Nucleus accumbens (tissue), 56 donors: ENCODE measurements around the gene BMPR1A.

ENCODE experiments used
- DNase-seq, 56 donors: peaks; one replicate each; lab custom pipeline; 2025; lab: John Stamatoyannopoulos, UW

BMPR1A gene

GRCh38 chr10:86868353-86868752, 111.9 kb downstream of the BMPR1A start:
- DNase-seq: peak in 12 of 56 donors; percentile 9 to 35 (median 15)

GRCh38 chr10:86870679-86871078, 114.3 kb downstream of the BMPR1A start:
- DNase-seq: no peak

GRCh38 chr10:86871563-86872183, 115.3 kb downstream of the BMPR1A start:
- no peak for DNase-seq

GRCh38 chr10:86872757-86873156, 116.3 kb downstream of the BMPR1A start:
- peak in 1 of 56 donors; percentile 9 for DNase-seq

GRCh38 chr10:86876748-86877147, 120.3 kb downstream of the BMPR1A start:
- DNase-seq: no peak

- DNase-seq: no peak
Observed at GRCh38 chr10:86878983-86879713, 122.7 kb downstream of the BMPR1A start.

- no peak for DNase-seq
Observed at GRCh38 chr10:86880971-86881370, 124.6 kb downstream of the BMPR1A start.

GRCh38 chr10:86888585-86889381, 132.4 kb downstream of the BMPR1A start:
- DNase-seq: no peak

GRCh38 chr10:86889997-86890396, 133.6 kb downstream of the BMPR1A start:
- DNase-seq: no peak

- no peak for DNase-seq
Observed at GRCh38 chr10:86898511-86898910, 142.1 kb downstream of the BMPR1A start.

- peak in 9 of 56 donors; percentile 2 to 30 (median 6) for DNase-seq
Observed at GRCh38 chr10:86899132-86899531, 142.7 kb downstream of the BMPR1A start.

- DNase-seq: peak in 45 of 56 donors; percentile 0 to 78 (median 34)
Observed at GRCh38 chr10:86899670-86900276, 143.4 kb downstream of the BMPR1A start.

- DNase-seq: peak in 47 of 56 donors; percentile 2 to 85 (median 28)
Observed at GRCh38 chr10:86900955-86901354, 144.5 kb downstream of the BMPR1A start.

- DNase-seq: no peak
Observed at GRCh38 chr10:86904600-86904999, 148.2 kb downstream of the BMPR1A start.

- peak in 1 of 56 donors; percentile 26 for DNase-seq
Observed at GRCh38 chr10:86905429-86905828, 149.0 kb downstream of the BMPR1A start.

GRCh38 chr10:86914734-86915133, 158.3 kb downstream of the BMPR1A start:
- no peak for DNase-seq

GRCh38 chr10:86918022-86918471, 161.6 kb downstream of the BMPR1A start:
- no peak for DNase-seq

- DNase-seq: no peak
Observed at GRCh38 chr10:86922553-86922961, 166.1 kb downstream of the BMPR1A start.

GRCh38 chr10:86929468-86930380, 173.3 kb downstream of the BMPR1A start:
- peak in 1 of 56 donors; percentile 23 for DNase-seq

- DNase-seq: no peak
Observed at GRCh38 chr10:86931872-86932271, 175.5 kb downstream of the BMPR1A start.
